Activated T-helper 2 cell treated with anti-CD3 and anti-CD28 coated beads, Interferon-gamma antibody, Interleukin-2, Interleukin-4, amounts not matched to agents 10 μg/mL and 5 μg/mL and 100 μg/mL, durations not matched to agents 14 hours and 24 hours and 36 hours (primary cell): Measurements from ENCODE around the gene KIF22. TPM values are rescaled to one million over a fixed set of nuclear protein-coding genes. Genes with fewer than 3 reads are reported as not detected.
"Not testable (repeated sequence)": the region's sequence is repeated elsewhere in the genome, so short reads cannot be mapped to it uniquely, and the experiment has no call there.

Source experiments
- DNase-seq: peaks from one replicate; pipeline ENCODE4 v3.0.0; 2021; ENCODE audit warnings: low spot score
- H3K27ac Mint-ChIP-seq: one replicate; pipeline ENCODE4 v1.8.0; 2021; ENCODE audit warnings: mixed read lengths
- H3K27me3 Mint-ChIP-seq: one replicate; pipeline ENCODE4 v1.8.0; 2021; ENCODE audit warnings: low read depth, mixed read lengths
- H3K36me3 Mint-ChIP-seq: one replicate; pipeline ENCODE4 v1.8.0; 2021; ENCODE audit warnings: low read depth, mixed read lengths
- H3K4me1 Mint-ChIP-seq: one replicate; pipeline ENCODE4 v1.8.0; 2021; ENCODE audit warnings: low read depth, mixed read lengths
- H3K4me3 Mint-ChIP-seq: one replicate; pipeline ENCODE4 v1.8.0; 2021; ENCODE audit warnings: low read depth, mild to moderate bottlenecking, moderate library complexity, mixed read lengths
- H3K9me3 Mint-ChIP-seq: one replicate; pipeline ENCODE4 v1.8.0; 2021; ENCODE audit warnings: mixed read lengths
- intact Hi-C: fragments of 100-400 bp; cut with micrococcal nuclease; formaldehyde crosslinking; loops from one replicate; pipeline ENCODE4 v1.15.1; 2023
- total RNA-seq: library from RNA; stranded (reverse); gene quantifications from 2 replicates; pipeline ENCODE4 v1.2.3, GENCODE V29; 2022

Gene KIF22
- total RNA-seq, 1 donor from 2014 or later = 136 TPM

DNA sequence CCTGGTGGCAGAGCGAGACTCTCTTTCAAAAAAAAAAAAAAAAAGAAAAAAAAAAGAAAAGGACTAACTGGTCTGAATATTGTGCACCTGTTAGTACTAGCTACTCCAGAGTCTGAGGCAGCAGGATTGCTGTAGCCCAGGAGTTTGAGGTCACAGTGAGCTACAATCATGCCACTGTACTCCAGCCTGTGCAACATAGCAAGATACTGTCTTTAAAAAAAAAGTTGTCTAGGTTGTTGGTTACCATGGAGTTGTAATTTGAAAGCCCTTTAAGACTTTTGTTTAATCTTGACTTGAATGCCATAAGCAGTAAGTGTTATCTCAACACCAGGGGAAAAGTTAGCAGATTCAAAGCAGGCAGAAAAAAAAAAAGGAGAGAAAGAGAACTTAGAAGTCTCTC lies 33.9 kb upstream of the KIF22 start:
- H3K4me1 Mint-ChIP-seq = peaks cover 11% of the 10 kb centered on the region
- no peaks in the 10 kb centered on the region for H3K9me3 Mint-ChIP-seq

DNA sequence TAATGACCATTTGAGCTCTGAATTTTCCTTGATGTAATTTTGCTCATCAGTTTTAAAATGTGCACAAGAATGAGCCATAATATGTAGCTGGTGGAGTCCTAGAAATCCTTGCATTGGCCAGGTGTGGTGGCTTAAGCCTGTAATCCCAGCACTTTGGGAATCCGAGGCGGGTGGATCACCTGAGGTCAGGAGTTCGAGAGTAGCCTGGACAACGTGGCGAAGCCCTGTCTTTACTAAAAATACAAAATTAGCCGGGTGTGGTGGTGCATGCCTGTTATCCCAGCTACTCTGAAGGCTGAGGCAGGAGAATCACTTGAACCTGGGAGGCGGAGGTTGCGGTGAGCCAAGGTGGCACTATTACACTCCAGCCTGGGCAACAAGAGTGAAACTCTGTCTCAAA lies 33.5 kb upstream of the KIF22 start:
- H3K27ac Mint-ChIP-seq, H3K36me3 Mint-ChIP-seq, H3K4me3 Mint-ChIP-seq, intact Hi-C loops, H3K27me3 Mint-ChIP-seq, DNase-seq, H3K9me3 Mint-ChIP-seq: not testable (repeated sequence)
- H3K4me1 Mint-ChIP-seq = peaks cover 11% of the 10 kb centered on the region

More for the DNA sequence above, 33.9 kb upstream of the KIF22 start:
- H3K4me3 Mint-ChIP-seq = no peak overlapping the region
- no peaks in the 10 kb centered on the region for H3K36me3 Mint-ChIP-seq
- DNase-seq = no peak
- no peaks in the 10 kb centered on the region for H3K27me3 Mint-ChIP-seq
- H3K27ac Mint-ChIP-seq = no peak overlapping the region
- intact Hi-C loops = no loop called here

DNA sequence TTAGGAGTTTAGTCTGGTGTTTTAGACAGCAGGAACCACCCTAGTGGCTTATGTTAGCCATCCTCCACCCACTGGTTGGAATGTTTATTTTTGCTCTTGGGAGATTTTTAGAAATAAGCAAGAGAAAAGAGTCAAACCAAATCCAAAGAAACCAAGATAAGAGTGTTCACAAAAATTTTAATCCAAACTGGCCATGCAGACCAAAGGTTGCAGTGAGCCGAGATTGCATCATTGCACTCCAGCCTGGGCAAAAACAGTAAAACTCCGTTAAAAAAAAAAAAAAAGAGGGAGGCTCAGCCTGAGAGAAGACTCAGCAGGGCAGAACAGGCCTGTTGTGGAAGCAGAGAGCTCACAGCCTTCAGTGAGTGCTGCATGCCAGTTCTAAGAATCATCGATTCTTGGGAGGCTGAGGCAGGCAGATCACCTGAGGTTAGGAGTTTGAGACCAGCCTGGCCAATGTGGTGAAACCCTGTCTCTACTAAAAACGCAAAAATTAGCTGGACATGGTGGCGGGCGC lies 32.5 kb upstream of the KIF22 start:
- intact Hi-C loops = no loop called here
- Mint-ChIP-seq H3K9me3 (no peaks in the 10 kb centered on the region), H3K27me3 (no peaks in the 10 kb centered on the region), H3K4me1 (peaks cover 11% of the 10 kb centered on the region), H3K4me3 (no peak overlapping the region), H3K27ac (no peak overlapping the region), H3K36me3 (no peaks in the 10 kb centered on the region)
- DNase-seq = no peak

DNA sequence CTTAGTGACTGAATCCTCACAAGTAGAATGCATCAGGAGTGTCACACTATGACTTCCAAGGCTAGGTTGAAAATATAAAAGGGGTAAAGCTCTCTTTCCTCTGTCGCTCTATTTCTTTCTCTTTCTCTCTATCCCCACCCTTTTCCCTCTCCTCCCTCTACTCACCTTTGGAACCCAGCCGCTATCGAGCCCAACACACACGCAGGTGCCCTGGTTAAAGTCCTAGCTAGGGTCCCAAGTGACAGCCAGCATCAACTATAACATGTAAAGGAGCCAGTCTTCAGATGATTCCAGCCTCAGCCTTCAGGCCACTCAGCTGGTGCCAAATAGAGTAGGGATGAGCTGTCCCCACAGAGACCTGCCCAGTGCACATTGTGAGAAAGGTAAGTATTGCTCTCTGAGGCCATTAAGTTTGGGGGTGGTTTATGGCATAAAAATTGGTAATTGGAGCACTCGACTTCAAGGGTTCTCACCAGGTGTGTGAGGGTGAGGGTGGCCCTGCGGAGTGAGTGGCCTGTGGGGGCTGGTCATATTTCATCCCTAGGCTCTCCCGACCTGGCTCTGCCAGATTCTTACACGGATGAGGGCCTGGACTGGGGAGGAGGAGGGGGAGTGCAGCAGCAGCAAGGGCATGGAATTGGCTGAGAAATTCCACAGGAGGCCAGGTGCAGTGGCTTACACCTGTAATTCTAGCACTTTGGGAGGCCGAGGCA lies 29.8 kb upstream of the KIF22 start:
- intact Hi-C loops = no loop called here
- no peak overlapping the region for H3K27ac Mint-ChIP-seq
- no peaks in the 10 kb centered on the region for H3K9me3 Mint-ChIP-seq
- peaks cover 2% of the 10 kb centered on the region for H3K27me3 Mint-ChIP-seq
- H3K36me3 Mint-ChIP-seq = no peaks in the 10 kb centered on the region
- no peak for DNase-seq
- peaks cover 1% of the 10 kb centered on the region for H3K4me1 Mint-ChIP-seq
- H3K4me3 Mint-ChIP-seq = no peak overlapping the region

DNA sequence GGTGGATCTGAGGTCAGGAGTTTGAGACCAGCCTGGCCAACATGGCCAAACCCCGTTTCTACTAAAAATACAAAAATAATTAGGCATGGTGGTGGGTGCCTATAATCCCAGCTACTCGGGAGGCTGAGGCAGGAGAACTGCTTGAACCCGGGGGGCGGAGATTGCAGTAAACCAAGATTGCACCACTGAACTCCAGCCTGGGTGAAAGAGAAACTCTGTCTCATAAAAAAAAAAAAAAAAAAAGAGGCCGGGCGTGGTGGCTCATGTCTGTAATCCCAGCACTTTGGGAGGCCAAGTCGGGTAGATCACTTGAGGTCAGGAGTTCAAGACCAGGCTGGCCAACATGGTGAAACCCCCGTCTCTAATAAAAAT lies 29.3 kb upstream of the KIF22 start:
- not testable (repeated sequence) for H3K4me3 Mint-ChIP-seq

DNA sequence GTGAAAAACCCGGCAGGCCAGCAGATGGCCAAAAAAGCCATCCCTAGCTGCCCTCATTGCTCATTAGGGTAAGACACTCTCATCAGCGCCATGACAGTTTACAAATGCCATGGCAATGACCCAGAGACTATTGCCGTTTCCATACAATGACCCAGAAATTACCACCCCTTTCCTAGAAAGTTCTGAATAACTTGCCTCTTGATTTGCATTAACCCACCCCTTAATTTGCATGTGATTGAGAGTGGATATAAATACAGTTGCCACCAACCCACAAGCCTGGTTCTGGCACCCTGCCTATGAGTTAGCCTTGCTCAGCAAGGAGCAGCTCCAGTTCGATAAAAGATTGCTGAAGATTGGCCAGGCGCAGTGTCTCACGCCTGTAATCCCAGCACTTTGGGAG lies 28.7 kb upstream of the KIF22 start:
- Mint-ChIP-seq H3K27ac (no peak overlapping the region), H3K9me3 (no peaks in the 10 kb centered on the region), H3K27me3 (peaks cover 2% of the 10 kb centered on the region), H3K36me3 (no peaks in the 10 kb centered on the region), H3K4me1 (no peaks in the 10 kb centered on the region), H3K4me3 (no peak overlapping the region)
- DNase-seq = no peak
- intact Hi-C loops = no loop called here

More for the DNA sequence above, 29.3 kb upstream of the KIF22 start:
- DNase-seq, H3K27me3 Mint-ChIP-seq, intact Hi-C loops, H3K36me3 Mint-ChIP-seq, H3K9me3 Mint-ChIP-seq, H3K4me1 Mint-ChIP-seq, H3K27ac Mint-ChIP-seq: not testable (repeated sequence)

DNA sequence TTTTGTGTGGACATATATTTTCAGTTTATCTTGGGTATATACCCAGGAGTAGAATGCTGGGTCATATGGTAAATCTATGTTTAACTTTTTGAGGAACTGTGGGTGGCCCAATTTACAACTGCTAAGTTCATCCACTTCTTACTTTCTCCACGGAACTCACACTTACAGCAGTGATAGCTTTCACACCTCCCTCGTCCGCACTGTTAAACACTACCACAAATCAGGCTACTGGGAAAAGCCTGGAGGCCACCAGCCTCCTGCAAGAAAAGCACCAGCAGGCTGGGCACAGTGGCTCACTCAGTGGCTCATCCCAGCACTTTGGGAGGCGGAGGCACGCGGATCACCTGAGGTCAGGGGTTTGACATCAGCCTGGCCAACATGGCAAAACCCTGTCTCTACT lies 27.2 kb upstream of the KIF22 start:
- H3K4me1 Mint-ChIP-seq = no peaks in the 10 kb centered on the region
- no peaks in the 10 kb centered on the region for H3K36me3 Mint-ChIP-seq
- H3K27me3 Mint-ChIP-seq = peaks cover 2% of the 10 kb centered on the region
- no peaks in the 10 kb centered on the region for H3K9me3 Mint-ChIP-seq
- intact Hi-C loops = no loop called here
- no peak overlapping the region for H3K4me3 Mint-ChIP-seq
- H3K27ac Mint-ChIP-seq = no peak overlapping the region
- no peak for DNase-seq

DNA sequence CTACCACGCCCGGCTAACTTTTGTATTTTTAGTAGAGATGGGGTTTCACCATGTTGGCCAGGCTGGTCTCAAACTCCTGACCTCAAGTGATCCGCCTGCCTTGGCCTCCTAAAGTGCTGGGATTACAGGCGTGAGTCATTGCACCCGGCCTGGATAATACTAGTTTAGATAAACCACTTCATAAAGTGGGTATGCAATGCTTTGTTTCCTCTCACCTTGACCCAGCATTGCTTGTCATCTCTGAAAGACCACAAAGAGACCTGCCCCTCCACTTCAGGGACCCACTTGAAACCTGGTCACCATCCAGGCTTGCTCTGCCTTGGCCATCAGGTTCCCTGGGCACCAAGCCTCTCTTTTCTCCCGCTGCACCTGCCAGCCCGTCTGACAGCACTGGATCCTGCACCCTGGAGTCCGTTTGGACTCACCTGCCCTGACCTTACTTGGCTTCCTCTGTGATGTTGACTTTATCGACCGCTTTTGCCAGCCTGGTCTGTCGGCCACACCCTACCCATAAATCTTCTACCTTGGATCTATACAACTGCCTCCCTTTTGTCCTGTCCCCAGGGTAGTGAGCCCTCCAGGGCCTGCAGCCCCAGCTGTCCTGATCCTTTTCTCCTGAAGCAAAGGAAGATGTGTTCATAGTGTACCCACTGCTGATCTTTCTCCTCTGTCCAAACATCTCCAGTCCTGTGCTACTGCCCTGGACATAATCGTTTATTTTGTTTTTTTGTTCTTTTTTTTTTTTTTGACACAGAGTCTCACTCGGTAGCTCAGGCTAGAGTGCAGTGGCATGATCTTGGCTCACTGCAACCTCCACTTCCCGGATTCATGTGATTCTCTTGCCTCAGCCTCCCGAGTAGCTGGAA lies 25.2 kb upstream of the KIF22 start:
- peaks cover 2% of the 10 kb centered on the region for H3K27me3 Mint-ChIP-seq
- intact Hi-C loops = no loop called here
- DNase-seq = no peak

DNA sequence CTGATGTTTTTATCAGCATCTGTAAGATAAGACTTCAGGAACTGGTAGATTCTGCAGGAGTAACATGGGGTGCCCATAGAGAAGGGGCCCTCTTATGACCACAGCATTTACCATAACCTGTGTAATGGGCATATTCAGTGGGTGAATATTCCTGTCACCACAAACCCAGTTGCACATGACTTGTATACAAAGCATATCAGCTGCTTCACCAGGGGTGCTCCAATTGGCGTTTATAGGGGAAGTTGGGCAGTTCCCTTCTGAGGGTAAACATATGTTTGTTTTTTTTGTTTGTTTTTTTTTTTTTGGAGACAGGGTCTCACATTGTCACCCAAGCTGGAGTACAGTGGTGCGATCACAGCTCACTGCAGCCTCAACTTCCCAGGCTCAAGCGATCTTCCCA lies 24.0 kb upstream of the KIF22 start:
- Mint-ChIP-seq H3K9me3 (no peaks in the 10 kb centered on the region), H3K36me3 (no peaks in the 10 kb centered on the region), H3K27me3 (peaks cover 2% of the 10 kb centered on the region), H3K4me1 (no peaks in the 10 kb centered on the region), H3K4me3 (no peak overlapping the region), H3K27ac (no peak overlapping the region)
- intact Hi-C loops = no loop called here
- no peak for DNase-seq

More for the DNA sequence above, 25.2 kb upstream of the KIF22 start:
- no peaks in the 10 kb centered on the region for H3K9me3 Mint-ChIP-seq
- no peak overlapping the region for H3K4me3 Mint-ChIP-seq
- H3K27ac Mint-ChIP-seq = no peak overlapping the region
- no peaks in the 10 kb centered on the region for H3K4me1 Mint-ChIP-seq
- H3K36me3 Mint-ChIP-seq = no peaks in the 10 kb centered on the region

DNA sequence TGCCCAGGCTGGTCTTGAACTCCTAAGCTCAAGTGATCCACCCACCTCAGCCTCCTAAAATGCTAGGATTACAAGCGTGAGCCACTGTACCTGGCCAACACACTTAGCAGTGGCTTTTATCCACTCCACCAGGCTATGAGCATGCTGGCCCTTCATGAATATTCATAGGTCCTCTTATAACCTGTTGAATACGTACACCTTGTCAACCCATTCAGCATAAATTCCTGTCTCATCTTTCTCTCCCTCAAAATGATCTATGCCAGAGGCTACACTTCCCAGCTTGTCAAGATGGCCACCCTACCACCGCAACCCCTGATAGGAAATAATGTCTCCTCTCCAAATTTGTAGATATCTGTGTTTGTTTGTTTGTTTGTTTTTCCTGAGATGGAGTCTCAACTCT lies 23.5 kb upstream of the KIF22 start:
- H3K9me3 Mint-ChIP-seq = no peaks in the 10 kb centered on the region

DNA sequence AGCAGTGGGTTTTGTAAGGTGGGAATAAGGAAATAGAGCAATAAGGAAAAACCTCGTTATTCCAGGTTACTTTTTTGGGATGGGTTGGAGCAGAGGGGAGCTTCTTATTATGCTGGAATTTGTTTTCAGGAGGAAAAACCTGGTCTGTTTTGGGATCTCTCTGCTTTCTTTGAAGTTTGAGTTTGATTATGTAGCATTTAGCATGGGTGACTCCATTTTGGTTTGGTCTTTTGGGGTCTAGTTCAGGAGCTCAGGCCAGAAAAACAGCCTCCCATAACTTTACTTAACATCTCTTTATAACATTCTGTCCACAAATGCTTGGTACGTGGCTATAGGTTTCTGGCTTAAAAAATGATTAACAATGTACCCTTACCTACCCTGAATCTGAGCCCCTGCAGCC lies 21.0 kb upstream of the KIF22 start:
- no peaks in the 10 kb centered on the region for H3K9me3 Mint-ChIP-seq
- intact Hi-C loops = no loop called here

More for the DNA sequence above, 23.5 kb upstream of the KIF22 start:
- Mint-ChIP-seq H3K4me3 (no peak overlapping the region), H3K36me3 (no peaks in the 10 kb centered on the region), H3K27me3 (peaks cover 2% of the 10 kb centered on the region), H3K4me1 (no peaks in the 10 kb centered on the region), H3K27ac (no peak overlapping the region)
- intact Hi-C loops = no loop called here
- DNase-seq = no peak

DNA sequence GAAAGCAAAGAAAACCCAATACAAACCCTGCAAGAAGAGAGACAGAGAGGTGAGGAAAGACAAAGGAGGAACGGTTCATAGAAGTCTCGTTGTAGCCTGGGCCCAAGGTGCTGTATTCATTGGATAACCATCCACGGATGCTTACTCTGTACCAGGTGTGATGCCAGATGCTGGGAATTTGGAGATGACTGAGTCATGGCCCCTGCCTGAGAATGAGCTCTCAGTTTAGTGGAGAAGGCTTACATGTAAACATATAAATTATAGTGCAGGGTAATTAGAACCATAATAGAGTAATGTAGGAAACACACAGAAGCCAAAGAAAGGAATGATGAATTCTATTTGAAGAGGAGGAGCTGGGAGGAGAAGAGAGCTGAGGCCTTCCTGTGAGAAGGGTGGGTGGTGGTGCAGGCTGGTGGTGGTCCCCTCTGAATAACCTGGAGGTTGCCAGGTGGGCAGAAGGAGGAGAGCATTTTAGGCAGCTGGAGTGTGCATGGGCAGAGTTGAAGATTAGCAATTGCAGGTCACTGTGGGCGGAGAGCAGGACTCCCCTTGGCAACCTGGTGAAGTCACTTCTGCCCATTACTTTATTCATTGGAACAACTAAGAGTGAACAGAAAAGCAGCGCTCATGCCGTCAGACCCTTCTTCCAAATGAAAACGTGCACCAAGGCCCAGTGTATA lies 20.2 kb upstream of the KIF22 start:
- H3K27ac Mint-ChIP-seq = no peak overlapping the region
- no peaks in the 10 kb centered on the region for H3K9me3 Mint-ChIP-seq
- H3K36me3 Mint-ChIP-seq = no peaks in the 10 kb centered on the region
- no peak overlapping the region for H3K4me3 Mint-ChIP-seq
- no peaks in the 10 kb centered on the region for H3K4me1 Mint-ChIP-seq
- intact Hi-C loops = no loop called here
- H3K27me3 Mint-ChIP-seq = no peaks in the 10 kb centered on the region
- DNase-seq = no peak

More for the DNA sequence above, 21.0 kb upstream of the KIF22 start:
- no peak for DNase-seq
- Mint-ChIP-seq H3K27ac (no peak overlapping the region), H3K36me3 (no peaks in the 10 kb centered on the region), H3K27me3 (no peaks in the 10 kb centered on the region), H3K4me1 (no peaks in the 10 kb centered on the region), H3K4me3 (no peak overlapping the region)

DNA sequence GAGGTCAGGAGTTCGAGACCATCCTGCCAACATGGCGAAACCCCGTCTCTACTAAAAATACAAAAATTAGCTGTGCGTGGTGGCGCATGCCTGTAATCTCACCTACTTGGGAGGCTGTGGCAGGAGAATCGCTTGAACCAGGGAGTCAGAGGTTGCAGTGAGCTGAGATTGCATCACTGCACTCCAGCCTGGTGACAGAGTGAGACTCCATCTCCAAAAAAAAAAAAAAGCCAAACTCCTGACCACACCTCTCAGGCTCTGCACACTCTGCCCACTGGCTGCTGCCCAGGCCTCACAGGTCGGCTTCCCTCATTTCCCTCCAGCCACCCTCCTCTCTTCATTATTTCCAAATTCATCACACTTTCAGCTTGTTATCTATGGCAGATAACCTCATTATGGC lies 18.2 kb upstream of the KIF22 start:
- not testable (repeated sequence) for H3K27ac Mint-ChIP-seq

More for the DNA sequence above, 18.2 kb upstream of the KIF22 start:
- DNase-seq, H3K27me3 Mint-ChIP-seq, H3K4me1 Mint-ChIP-seq, H3K4me3 Mint-ChIP-seq, H3K36me3 Mint-ChIP-seq, H3K9me3 Mint-ChIP-seq, intact Hi-C loops: not testable (repeated sequence)
